NCI-H1930 (cell line): ENCODE measurements around the gene UBE2D2.
A peak's percentile ranks its signal among the peaks of the same experiment; 100 is the strongest.

ENCODE experiments used
- DNase-seq, 2 experiments: peaks; one replicate each; lab custom pipeline; 2025; lab: John Stamatoyannopoulos, UW

The UBE2D2 gene

DNA sequence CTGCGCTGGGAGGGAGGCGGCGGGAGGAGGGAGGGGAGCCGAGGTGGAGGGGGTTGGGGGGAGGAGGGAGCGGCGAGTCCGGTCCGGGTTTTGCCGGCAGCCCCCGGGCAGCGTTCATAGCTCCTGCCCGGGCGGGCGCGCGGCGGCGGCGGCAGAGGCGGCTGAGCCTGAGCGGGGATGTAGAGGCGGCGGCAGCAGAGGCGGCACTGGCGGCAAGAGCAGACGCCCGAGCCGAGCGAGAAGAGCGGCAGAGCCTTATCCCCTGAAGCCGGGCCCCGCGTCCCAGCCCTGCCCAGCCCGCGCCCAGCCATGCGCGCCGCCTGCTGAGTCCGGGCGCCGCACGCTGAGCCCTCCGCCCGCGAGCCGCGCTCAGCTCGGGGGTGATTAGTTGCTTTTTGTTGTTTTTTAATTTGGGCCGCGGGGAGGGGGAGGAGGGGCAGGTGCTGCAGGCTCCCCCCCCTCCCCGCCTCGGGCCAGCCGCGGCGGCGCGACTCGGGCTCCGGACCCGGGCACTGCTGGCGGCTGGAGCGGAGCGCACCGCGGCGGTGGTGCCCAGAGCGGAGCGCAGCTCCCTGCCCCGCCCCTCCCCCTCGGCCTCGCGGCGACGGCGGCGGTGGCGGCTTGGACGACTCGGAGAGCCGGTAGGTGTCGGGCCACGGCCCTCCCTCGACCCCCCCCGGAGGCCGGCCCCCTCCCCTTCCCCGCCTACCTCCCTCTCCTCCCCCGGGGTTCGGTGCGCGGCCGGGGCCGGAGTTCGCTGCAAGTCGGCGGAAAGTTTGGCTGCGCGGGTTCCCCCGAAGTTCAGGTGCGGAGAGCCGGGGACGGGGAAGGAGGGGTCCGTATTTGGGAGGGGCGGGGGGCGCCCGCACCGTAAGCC lies 87.3 kb downstream of the UBE2D2 start, which contains the start of gene CXXC5:
Gene CXXC5 (plus strand): TSS at position 145 of the 877 bp plus-strand sequence. CDS start 32,175 bp downstream, outside the sequence.
- DNase-seq = peak; percentile 37 to 53

DNA sequence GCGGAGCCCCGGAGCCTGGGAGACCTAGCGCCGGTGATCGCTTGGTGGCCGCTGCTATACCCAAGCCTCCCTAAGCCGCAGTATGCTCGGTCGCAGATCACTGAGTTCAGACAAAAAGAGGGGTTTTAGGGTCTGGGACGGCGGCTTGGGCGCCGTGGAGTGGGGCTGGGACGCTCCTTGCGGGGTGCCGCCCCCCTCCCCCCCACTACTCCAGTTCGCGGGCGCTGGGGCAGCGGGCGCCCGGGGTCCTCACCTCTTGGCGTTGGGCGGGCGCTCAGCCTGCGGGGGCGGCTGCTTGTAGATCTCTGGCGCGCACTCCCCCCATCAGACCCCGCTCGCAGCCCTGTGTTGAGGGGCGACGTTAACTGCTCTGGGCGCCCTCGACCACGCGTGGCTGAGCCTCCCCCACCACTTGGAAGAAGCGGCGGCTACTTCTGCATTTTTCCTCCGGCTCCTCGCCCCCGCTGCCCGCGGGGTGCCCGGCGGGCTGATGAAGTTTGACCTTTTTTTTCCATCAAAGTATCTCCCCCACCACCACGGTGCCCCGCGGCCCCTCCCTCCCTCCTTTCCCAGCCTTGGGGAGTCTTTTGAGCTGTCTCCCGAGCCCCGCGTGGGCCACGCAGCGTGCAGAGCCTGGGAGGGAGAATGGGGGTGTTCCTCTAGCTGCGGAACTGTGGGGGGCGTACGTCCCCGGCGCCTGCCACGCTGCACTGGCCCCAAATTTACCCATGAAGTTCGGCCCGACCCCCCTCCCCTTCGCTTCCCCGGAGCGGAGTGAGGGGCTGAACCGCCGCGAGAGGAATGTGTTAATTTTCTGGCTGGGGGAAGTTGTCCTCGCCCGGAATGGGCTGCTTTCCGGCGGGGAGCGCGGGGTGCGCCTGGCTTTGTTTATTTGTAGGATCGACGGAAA lies 88.2 kb downstream of the UBE2D2 start:
- no peak for DNase-seq

DNA sequence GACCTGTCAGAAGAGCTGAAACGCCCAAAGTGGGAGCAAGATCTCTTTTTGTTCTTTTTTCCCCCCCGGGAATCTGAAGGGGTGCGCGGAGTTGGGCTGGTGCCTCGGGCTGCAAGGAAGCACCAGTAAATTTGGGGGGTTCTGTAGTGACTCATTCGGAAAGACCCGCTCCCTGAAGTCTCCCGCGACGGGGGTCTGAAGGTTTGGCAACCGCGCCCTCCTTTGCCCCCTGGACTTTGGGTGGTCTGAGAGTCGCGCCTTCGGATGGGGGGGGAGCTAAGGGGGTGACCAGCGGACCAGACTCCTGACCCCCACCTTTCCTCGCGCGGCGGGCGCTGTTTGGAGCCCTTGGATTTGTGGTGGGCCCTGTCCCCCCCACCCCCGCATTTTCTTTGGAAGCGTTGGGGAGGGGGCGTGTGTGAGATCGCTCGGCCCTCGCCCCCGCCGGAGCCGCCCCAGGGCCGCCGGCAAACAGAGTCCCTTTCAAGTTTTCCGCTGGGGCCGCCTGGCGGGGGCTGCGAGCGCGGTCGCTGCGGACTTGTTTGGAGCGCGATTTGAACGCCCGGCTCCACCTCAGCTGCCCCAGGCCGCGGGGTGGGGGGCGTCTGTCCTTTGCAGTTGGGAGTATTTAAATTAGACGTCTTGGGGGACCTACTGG lies 89.0 kb downstream of the UBE2D2 start:
- DNase-seq = no peak

DNA sequence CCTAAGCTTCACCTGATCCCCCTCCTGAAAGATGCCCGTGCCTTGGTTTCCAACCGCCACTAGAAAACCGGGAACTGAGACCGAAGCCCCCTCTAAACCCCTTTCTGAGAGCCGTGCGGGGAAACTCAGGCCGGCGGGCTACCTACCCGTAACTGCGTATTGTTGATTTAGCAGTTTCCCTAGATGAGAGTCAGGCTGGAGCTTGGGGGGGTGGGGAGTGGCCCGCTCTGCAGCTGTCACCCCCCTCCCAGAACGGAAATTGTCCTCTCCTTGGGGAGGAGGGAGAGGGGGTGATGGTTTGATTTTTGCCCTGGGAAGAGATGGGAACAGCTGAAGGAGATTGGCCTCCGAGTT lies 89.5 kb downstream of the UBE2D2 start:
- no peak for DNase-seq

DNA sequence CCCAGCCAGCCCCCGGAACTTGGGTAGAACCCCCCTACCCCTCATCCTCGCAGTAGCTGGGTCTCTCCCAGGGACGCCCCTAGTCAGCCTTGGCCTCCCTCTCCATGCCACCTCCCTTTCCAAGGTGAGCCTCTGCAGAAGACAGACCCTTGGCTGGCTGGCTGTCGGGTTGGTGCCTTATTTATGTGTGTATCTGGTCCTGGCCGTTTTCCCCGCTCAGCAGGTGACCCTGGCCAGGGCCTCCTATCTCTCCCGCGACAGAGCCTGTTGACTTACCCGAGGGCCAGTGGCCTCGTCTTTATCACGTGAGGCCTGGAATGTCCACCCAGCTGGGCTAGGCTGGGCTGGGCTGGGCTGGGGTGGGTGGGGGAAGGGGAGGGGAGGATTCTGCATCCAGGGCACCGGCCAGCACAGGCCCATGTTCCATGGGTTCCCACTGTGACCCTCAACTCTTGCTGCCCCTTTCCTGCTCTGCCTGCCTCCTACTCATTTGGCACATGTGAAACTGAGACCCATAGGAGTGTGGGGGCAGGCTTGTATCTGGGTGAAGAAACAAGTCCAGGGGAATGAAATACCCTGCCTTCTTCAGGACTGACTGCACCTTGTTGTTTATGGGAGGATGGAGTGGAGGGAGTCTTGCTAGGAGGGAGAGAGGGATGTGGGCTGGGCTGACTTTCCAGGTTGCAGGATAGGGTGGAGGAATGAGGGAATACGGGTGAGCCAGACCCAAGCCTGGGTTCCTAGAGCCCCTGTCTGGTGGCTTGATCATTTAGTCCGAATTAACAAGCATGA lies 90.1 kb downstream of the UBE2D2 start:
- DNase-seq = no peak

DNA sequence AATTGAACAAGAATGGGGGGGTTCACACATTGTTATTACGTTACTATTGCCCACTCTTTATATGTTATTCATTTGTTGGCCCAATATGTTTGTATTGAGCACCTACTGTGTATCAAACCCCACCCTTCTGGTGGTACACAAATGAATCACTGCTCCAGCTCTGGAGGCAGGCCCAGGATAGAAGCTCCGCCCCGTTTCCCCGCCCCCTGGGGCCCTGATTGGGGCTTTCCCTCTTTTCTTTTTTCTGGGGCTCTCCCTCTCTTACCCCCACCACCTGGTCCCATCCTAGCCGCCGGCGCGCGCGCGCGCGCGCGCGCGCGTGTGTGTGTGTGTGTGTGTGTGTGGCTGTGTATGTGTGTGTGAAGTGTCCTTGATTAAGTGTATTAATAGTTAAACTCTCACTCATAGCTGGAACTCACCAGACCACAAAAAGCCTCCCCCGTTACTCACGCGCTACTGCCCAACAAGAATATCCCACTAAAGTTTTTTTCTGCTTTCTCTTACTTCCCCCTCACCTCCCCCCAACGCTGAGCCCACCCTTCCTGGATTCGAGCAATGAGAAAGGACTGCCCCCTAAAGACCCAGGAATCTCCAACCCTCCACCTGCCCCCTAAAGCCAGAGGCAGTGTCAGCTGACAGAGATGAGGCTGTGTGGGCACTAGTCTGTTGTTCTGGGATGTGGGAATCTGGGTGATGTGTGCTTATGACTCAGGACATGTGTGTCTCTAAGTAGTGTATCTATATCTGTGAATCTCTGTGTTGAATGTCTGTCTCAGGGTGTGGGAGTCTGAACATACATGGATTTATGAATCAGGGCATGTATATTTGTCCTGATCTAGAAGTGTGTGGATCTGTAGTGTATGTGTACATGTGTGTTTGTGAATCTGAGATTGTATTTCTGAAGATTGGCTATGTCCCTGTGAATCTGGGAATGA lies 91.0 kb downstream of the UBE2D2 start:
- DNase-seq = no peak

DNA sequence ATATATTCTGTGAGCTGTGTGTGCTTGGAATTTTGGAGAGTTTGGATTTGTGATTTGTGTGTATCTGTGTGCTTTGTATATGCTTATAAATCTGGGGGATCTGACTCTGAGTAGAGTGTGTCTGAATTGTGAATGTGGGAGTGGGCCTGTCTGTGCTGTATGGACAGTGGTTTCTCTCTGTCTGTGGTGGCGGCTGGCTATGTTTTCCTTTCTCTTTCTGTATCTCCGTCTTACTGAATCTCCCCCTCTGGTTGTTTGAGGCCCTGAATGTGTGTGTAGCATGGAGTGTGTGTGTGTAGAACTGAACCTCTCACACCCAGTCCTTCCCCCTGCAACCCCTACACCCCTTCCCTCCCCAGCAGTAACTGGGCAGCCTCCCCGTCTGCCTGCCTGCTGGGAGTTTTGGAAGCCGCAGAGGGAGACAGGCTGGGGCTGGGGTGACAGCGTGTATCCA lies 91.7 kb downstream of the UBE2D2 start:
- no peak for DNase-seq

DNA sequence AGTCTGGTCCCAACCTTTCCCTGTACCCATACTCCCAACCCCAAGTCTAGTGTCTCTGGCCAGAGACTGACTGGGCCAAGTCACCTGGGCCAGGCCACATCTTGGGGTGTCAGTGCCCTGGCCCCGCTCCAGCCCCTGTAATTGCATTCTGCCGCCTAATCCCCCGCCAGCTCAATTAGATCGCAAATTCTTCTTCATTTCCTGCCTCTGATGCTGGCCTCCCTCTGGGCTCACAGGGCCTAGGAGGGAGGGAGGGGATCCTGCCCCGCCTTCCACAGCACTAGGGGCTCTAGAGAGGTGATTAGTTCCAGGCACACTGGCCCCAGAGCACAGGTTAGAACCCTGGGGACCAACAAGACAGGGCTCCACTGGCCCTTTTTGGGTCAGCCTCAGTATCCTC lies 92.5 kb downstream of the UBE2D2 start:
- DNase-seq = no peak

DNA sequence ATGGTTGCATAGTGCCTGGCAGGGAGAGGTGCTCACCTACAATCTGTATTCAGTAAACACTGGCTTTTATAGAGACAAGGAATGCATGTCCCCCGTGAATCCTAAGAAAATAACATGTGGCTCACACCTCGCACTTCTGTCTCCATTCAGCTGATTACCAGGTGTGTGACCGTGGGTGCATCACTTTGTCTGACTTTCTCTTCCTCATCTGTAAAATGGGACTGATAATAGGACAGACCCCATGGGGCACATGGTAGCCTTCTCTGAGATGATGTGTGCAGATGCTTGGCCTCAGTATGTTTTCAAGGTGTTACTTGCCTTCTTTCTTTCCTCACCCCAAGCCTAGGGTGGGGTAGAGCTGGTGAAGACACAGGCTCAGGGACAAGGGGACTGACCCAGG lies 93.3 kb downstream of the UBE2D2 start:
- no peak for DNase-seq

DNA sequence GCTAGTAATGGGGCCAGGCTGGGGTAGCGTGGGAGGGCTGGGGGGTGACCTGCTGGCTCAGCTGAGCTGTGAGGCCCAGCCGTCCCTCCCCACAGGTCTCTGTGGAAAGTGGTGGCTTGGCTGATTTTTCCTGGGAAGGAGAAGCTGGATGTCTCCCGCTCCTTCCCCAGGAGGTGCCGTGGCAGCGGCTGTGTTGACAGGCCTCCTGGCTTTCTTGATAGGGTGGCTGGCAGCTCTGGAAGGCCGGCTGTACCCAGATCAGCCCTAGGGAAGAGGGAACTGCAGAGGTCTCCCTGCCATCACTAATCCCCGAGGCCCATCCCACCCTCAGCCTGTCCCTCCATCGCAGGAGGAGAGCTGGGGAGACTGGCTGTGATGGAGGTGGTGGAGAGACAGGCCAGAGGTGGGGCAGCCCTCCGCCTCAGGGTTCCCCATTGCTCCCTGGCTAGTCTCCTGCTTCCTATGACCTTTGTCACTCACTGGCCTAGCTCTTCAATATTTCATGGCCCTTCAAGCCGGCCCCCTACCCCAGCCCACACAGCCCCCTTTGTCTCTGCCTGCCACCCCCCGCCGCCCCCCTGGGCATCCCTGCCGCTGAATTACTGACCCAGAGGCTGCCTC lies 93.8 kb downstream of the UBE2D2 start:
- DNase-seq = no peak

DNA sequence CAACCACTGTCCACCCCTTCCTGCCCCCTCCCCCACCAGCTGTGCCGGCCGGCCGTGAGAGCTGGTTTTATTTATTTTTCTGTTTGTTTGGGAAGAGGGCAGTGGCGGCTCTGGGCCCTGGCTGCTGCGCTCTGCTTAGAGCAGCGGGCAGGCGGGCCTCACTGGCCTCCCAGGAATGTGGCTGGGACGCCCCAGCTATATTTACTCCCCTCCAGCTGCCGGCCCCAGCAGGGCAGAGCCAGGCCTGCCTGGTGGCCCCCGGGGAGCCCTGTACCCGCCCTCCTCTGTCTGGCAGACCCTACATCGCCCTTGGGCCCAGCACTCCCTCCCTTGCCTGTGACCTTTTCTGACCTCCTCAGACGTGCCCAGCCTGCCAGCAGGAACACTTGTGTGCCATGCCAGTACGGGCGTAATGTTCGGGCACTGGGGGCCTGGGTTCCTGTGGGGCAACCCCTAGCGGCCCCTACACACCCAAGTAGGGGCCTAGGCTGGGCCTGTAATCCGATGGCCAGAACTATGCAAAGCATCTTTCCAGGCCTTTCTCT lies 94.7 kb downstream of the UBE2D2 start:
- no peak for DNase-seq

DNA sequence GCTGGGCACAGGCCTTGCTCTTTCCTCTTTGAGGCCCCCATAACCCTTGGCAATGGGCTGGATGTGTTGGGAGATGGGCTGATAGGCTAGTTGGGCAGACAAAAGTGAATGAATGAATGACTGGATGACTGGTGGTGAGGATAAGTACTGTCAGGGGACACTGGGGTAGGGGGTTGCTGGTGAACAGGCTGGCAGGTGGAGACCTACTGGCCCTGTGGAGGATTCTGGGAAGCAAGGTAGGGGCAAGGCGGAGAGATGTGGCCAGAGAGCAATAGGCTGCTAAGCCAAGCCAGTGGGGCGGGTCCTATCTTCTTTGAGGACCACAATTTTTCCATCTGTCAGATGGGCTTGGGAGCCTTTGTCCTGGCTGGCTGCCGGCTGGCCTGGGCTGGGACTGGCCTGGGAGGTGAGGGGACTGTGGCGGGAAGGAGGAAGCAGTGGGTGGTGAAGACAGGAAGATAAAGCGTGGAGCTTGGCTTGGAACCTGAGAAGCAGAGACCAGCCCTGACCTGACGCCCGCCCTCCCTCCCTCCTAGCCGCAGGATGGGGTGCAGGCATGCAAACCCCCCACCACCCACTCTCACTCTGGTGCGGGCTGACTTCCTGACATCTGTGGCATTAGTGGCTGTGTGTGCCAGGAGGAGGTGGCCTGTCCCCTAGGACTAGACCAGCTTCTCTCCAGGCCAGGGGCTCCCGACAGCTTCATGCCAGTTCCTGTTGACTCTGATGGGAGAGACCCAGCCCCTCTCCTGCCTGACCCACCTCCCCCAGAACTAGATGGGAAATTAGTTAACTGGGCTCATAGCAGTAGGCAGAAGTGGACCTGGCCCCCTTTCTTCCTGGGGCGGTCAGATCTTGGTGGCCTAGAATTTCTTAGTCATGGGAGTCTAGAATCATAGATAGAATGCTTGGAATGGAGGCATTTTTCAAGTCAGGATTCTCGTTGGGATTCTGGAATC lies 96.5 kb downstream of the UBE2D2 start:
- no peak for DNase-seq

DNA sequence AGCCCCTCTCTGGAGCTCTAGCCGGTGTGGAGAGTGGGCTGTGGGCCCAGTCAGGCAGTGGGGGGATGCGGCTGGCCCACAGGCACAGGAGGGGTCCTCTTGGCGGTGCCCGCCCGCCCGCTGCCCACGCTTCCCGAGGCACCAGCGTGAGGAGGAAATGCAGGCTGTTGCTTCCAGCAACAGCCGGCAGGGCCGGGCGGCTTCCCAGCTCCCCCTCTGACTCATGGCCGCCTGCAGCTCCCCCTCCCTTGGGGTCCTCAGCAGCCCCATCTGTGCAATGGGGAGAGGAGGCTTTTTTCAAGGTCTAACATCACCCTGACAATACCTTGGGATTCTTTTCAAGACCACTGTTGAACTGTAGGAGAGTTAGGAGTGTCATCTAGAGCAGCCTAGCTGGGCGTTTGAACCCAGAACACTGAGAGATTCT lies 97.4 kb downstream of the UBE2D2 start:
- no peak for DNase-seq

DNA sequence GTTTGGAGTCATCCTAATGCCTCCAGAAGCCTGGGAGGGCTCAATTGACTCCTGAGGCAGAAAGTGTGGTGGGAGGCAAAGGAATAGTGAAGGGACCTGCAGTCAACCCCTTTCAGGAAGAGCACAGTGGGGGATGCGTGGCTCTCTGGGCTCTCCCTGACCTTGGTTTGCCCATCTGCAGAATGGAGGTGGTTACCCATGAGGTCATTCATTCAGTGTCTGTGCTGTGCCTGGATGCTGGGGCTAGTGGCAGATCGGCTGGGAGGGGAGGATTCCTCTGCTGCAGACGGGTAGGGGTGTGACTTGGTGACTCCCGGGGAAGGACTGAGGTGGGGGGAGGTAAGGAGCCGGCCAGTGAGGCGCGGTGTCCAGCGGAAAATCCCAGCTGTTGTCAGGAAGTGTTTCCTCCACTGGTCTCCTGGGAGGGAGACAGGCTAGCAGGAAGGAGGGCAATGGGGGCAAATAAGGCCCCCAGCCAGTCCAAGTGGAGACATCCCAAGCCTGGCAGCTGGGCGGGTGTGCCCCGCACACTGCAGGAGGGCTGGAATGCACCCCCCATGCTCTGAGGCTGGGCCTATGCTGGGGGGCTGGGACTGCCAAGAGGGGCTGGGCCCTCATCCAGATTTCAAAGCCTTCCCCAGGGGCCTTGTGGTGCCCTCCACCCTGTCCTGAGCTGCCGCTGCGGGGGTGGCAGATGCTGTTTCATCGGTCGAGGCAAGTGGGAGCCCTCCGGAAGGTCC lies 98.0 kb downstream of the UBE2D2 start:
- no peak for DNase-seq

DNA sequence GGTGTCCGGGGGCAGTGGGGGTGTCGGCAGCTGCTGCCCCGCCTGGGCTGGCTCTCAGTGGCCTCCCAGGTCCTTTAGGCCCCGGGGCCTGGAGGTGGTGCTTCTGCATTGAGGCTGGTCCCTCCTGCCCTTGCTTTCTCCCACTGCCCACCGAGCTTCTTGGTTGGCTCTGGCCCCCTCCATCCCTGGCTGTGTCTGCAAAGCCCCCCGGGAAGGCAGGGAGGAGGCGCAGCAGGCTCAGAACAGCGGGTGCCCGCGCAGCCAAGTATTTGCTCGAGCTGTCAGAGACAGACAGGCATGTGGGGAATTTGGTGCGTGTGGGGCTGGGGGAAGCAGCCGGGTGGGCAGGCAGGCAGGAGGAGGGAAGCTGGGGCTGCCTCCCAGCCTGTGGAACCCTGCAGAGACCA lies 98.6 kb downstream of the UBE2D2 start:
- DNase-seq = no peak

DNA sequence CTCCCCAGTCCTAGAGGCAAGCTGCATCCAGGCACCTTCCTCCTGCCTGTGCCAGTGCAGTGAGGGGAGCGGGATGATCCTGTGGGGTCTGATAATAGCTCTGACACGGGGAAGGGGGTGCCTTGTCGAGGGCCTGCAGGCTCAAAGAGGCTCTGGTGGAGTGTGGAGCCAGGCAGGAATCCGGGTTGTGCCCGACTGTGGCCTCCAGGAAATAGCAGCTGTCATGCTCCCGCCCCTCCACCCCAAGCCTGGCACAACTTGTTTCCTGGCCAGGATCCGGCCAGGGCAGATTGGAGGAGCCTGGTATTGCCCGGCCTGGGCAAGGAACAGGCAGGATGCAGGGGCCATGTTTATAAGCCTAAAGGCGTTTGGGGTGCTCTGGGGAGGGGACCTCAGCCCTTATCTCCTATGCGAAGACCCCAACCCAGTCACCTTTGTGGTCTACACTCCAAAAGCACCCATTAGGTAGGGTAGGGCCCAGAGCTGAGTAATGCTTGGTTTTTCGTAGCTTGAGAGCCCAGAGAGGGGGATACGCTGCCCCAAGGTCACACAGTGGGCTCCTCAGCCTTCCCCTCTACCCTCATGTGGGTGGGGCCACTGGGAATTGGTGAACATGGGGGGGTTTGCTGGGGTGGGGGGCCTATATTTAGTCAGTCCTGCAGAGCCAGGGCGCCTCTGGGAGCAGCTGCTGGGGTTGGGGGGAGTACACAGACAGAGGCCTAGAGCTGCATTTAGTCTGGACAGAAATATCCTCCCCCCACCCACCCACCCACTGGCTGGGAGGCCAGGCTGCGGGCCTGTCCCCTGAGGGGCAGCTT lies 99.2 kb downstream of the UBE2D2 start:
- no peak for DNase-seq
